Skin epidermis (tissue), 12 donors: ENCODE data around the gene STPG1.

Experiments
- H3K27ac ChIP-seq, 21 experiments: fragments of 200-600 bp; sonication (generic) in 11 of 21; one replicate each; pipeline ENCODE4 v1.5.0; 2020; ENCODE audit warnings: mild to moderate bottlenecking in 3 of 21, inconsistent platforms in 2 of 21, moderate library complexity in 2 of 21
- H3K4me3 ChIP-seq, 7 experiments: fragments of 200-600 bp; sonication (generic) in 2 of 7; one replicate each; pipeline ENCODE4 v1.5.0; 2020; ENCODE audit warnings: inconsistent platforms in 2 of 7, mild to moderate bottlenecking in 2 of 7, moderate library complexity in 1 of 7

STPG1 gene

GRCh38 chr1:24427545-24427862, 13.9 kb upstream of the STPG1 start:
- no peak overlapping the region for H3K4me3 ChIP-seq
- no peak overlapping the region for H3K27ac ChIP-seq

GRCh38 chr1:24426744-24427544, 13.4 kb upstream of the STPG1 start:
- Histone ChIP-seq H3K27ac (no peak overlapping the region), H3K4me3 (no peak overlapping the region)

- Histone ChIP-seq H3K27ac (no peak overlapping the region), H3K4me3 (no peak overlapping the region)
These were observed 12.3 kb upstream of the STPG1 start for GRCh38 chr1:24425922-24426321.

- H3K4me3 ChIP-seq: no peak overlapping the region
- no peak overlapping the region for H3K27ac ChIP-seq
These were observed 11.9 kb upstream of the STPG1 start for GRCh38 chr1:24425441-24425840.

- no peak overlapping the region for H3K4me3 ChIP-seq
- H3K27ac ChIP-seq: no peak overlapping the region
These were observed 11.4 kb upstream of the STPG1 start for GRCh38 chr1:24424990-24425389.

GRCh38 chr1:24424207-24424606, 10.6 kb upstream of the STPG1 start:
- Histone ChIP-seq H3K27ac (no peak overlapping the region), H3K4me3 (no peak overlapping the region)

- H3K4me3 ChIP-seq: no peak overlapping the region
- no peak overlapping the region for H3K27ac ChIP-seq
These were observed 7.9 kb upstream of the STPG1 start for GRCh38 chr1:24421502-24421901.

GRCh38 chr1:24420547-24420946, 7.0 kb upstream of the STPG1 start:
- no peak overlapping the region for H3K4me3 ChIP-seq
- H3K27ac ChIP-seq: no peak overlapping the region

GRCh38 chr1:24418898-24419628, 5.5 kb upstream of the STPG1 start:
- Histone ChIP-seq H3K4me3 (no peak overlapping the region), H3K27ac (peak overlapping the region in 14 of 21 experiments; percentile 4 to 78 (median 64))

- no peak overlapping the region for H3K4me3 ChIP-seq
- H3K27ac ChIP-seq: peak overlapping the region in 6 of 21 experiments; percentile 60 to 82 (median 74)
These were observed 4.1 kb upstream of the STPG1 start for GRCh38 chr1:24417681-24418080.

GRCh38 chr1:24416666-24417391, 3.2 kb upstream of the STPG1 start:
- Histone ChIP-seq H3K4me3 (peak overlapping the region; percentile 52 to 67 (median 60)), H3K27ac (peak overlapping the region in 18 of 21 experiments; percentile 5 to 82 (median 66))

GRCh38 chr1:24415910-24416665, 2.5 kb upstream of the STPG1 start:
- Histone ChIP-seq H3K4me3 (peak overlapping the region; percentile 52 to 67 (median 60)), H3K27ac (peak overlapping the region in 20 of 21 experiments; percentile 5 to 82 (median 64))

- H3K4me3 ChIP-seq: peak within 1 kb of the TSS; percentile 52 to 67 (median 60)
- H3K27ac ChIP-seq: peak within 1 kb of the TSS in 20 of 21 experiments; percentile 15 to 82 (median 64)
These were observed 1.8 kb upstream of the STPG1 start, which contains the start of gene NIPAL3 for GRCh38 chr1:24415334-24415909. NIPAL3 (plus strand) TSS chr1:24415802; CDS start chr1:24419548, 3,746 bp downstream.

- peak overlapping the region in 14 of 21 experiments; percentile 9 to 78 (median 54) for H3K27ac ChIP-seq
- H3K4me3 ChIP-seq: peak overlapping the region; percentile 52 to 67 (median 60)
These were observed 1.3 kb upstream of the STPG1 start for GRCh38 chr1:24414775-24415333.

- no peak overlapping the region for H3K27ac ChIP-seq
- H3K4me3 ChIP-seq: no peak overlapping the region
These were observed 1.2 kb downstream of the STPG1 start for GRCh38 chr1:24412408-24412807.

- no peak overlapping the region for H3K27ac ChIP-seq
- no peak overlapping the region for H3K4me3 ChIP-seq
These were observed 1.6 kb downstream of the STPG1 start for GRCh38 chr1:24411963-24412362.

- H3K27ac ChIP-seq: no peak overlapping the region
- no peak overlapping the region for H3K4me3 ChIP-seq
These were observed 2.8 kb downstream of the STPG1 start for GRCh38 chr1:24410750-24411149.

- Histone ChIP-seq H3K4me3 (no peak overlapping the region), H3K27ac (peak overlapping the region in 3 of 21 experiments; percentile 2 to 19 (median 5))
These were observed 4.0 kb downstream of the STPG1 start for GRCh38 chr1:24409535-24409934.

- H3K27ac ChIP-seq: no peak overlapping the region
- no peak overlapping the region for H3K4me3 ChIP-seq
These were observed 6.8 kb downstream of the STPG1 start for GRCh38 chr1:24406788-24407187.
